HG03060 (cell line): ENCODE measurements around the gene PAK6.

Experiments used
- ATAC-seq: cut with Tn5 transposase; IDR thresholded peaks from one replicate; pipeline ENCODE4 v1.9.1; 2021; ENCODE audit warnings: low read depth, moderate number of reproducible peaks; ENCODE audit not compliant: unreplicated experiment

Gene PAK6

DNA sequence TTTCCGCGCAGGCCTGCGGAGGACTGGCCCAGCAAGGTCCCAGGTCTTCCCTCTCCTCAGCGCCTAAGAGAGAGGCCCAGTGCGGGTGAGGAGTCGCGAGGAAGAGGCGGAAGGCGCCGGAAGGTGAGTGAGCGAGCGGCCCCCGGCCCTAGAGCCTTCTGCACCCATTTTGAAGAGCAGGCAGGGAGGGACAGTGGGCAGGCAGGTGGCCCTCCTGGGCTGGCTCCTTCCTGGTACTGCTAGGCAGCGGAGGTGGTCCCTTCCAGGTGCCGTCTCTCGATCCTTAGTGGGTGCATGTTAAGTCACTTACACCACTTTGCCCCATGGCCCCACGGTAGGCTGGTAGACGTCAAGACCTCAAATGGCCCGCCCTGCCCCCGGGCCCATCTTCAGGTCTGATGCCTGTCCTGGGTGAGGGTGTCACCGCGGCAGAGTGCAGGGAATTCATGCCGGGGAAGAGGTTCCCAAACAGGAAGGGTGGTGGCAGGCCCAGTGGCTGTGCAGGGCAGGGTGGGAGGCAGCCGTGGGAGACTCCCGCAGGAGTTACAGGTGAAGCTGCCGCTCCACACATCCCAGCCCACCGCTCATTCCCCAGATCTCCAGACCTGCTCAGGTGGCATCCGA, 14.4 kb downstream of the PAK6 start:
- ATAC-seq = no peak

DNA sequence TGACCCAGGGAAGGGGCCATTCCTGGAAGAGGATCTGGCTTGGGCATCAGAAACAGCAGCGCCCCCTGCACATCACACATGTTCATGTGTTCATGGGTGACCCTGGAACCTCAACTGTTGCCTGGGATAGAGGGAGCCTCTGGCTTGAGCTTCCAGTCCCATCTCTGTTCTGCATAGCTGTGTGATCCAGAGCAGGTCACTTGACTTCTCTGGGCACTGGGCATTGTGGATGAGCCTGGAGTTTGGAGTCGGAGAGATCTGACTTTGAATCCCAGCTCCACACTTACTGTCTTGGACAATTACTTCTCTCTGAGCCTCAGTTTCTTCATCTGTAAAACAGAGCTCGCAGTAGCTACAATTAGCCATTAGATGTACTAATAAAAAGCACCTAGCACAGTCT, 15.6 kb downstream of the PAK6 start:
- ATAC-seq = no peak

DNA sequence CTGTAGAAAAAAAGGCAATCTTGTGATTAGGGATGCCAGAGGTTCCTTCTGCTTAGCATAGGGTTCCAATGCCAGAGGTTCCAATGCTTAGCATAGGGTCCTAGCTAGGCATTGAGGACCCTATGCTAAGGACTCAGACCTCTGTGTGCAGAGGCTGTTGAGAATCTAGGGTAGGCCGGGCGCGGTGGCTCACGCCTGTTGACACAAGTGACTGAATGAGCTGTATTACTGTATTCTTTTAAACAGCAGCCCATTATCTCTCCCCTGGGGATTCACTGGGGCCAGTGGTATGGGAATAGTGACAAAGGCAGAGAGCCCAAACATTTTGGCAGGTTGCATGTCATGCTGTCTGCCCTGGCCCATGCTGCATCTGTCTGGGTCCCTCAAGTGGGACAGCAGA, 16.2 kb downstream of the PAK6 start:
- ATAC-seq = no peak

DNA sequence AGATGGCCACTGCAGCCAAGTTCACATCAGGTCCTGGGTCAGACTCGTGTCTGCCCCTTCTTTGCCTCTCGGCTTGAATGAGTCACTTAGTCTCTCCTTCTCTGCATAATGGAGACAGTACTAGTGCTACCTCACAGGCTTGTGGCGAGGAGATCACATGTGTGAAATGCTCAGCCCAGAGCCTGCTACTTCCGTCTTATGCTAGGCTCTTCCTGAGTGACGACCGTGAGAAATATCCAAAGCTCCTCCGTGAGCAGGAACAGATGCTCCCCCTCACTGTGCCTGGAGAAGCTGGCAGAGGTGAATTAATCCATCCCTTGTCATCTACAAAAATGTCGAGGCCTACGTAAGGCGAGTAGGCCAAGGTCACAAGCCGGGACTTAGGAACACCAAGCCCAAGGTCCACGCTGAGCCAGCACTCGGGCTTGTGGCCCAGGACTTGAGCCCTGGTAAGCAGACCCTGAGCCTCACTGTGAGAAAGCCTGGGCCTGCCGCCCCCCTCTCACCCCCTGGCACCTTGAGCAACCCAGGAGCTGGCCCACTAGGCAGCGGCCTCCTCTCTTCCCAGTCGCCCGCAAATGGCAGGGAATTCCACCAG, 17.9 kb downstream of the PAK6 start:
- ATAC-seq = no peak

DNA sequence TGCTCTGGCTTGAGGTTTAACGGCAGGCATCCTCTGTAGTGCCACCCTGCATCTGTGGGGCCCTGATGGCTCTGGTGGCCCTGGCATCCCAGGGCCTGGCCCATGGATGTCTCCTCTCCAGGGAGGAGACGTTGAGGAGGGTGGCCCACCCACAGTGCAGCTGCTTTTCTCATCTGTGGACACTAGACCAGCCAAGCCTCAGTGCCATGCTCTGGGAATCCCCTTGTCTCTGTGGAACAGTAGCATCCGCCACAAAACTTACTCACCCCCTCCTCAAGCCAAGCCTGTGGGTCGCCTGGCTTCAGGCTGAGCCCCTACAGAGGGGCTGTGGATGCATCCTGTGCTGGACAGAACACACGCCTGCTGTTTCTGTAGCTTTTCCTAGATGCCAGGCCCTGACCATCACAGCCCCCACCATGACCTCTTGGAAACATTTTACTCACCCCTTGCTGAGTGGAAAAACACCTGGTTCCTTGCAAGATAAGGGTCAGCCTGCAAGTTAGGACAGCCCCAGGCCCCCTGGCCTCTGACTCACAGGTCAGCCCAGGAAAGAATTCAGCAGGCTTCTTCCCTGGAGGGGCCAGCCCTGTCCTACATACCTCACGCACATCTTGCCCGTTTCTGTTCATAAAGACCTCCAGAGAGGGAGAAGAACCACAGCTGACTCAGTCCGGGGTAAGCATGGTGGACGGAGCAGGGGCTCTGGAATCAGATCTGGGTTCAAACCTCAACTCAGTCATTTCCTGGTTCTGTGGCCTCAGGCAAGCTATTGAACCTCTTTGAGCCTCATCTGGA, 19.0 kb downstream of the PAK6 start:
- no peak for ATAC-seq

DNA sequence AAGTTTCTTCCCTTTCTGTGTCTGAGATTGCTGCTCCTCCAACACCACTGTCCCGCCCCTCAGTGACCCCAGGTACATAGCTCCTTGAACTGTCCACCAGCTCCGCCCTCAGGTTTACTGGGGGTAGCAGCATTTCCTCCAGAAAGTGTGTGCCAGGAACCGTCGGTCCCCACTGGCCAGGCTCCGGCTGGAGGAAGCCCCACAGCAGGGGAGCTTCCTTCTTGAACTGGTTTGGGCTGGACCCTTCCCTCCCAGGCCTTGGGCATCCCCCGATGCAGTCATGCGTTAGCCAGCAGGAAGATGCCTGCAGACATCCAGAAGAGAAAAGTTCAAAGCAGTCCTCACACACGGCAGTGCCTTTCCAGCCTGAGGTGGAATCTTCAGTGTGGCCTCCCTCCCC, 19.7 kb downstream of the PAK6 start:
- ATAC-seq = no peak

DNA sequence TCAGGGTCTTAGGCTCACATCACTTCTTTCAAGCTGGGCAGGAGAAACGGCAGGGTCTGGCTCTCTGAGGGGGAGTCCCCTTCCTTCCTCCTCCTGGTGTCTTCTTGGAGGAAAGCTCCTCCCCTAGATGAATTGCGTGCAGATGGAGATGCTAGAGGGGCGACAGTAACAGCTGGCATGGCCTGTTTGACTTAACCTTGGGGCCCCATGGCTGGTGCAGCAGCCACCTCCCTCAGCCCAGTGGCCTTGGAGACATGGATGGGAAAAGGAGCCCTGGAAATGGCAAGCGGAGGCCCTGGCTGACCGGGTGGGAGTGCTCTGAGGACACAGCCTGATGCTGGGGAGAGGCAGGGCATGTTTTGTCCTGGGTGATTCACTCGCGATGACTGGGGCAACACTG, 20.2 kb downstream of the PAK6 start:
- no peak for ATAC-seq

DNA sequence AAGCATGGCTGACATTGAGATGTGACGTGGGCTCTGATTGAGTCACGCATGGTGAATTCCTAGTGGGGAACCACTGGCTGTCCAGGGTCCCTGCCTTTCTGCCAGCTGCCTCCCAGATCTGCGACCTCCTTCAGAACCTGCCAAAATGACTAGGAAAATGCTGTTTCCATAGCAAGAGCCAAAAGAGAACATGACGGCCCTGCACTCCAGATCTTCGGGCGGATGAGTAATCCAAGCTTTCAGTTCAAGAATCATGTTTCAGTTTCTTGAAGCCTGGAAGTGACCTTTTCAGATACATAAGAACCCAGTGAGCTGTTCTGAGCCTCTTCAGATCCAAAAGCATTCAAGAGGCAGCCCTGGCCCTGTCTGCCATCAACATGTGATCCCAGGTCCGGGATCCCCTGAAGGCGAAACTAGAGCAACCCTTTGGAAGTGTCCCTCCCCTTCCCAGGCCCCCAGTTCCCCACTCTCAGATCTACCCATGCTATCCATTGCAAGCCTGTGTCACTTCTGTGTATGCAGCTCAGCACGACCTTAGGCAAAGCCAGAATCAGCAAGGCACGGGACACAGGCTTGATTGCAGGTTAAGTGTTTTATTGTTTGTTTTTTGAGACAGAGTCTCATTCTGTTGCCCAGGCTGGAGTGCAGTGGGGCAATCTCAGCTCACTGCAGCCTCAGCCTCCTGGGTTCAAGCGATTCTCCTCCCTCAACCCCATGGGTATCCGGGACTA, 24.3 kb downstream of the PAK6 start:
- ATAC-seq = no peak

DNA sequence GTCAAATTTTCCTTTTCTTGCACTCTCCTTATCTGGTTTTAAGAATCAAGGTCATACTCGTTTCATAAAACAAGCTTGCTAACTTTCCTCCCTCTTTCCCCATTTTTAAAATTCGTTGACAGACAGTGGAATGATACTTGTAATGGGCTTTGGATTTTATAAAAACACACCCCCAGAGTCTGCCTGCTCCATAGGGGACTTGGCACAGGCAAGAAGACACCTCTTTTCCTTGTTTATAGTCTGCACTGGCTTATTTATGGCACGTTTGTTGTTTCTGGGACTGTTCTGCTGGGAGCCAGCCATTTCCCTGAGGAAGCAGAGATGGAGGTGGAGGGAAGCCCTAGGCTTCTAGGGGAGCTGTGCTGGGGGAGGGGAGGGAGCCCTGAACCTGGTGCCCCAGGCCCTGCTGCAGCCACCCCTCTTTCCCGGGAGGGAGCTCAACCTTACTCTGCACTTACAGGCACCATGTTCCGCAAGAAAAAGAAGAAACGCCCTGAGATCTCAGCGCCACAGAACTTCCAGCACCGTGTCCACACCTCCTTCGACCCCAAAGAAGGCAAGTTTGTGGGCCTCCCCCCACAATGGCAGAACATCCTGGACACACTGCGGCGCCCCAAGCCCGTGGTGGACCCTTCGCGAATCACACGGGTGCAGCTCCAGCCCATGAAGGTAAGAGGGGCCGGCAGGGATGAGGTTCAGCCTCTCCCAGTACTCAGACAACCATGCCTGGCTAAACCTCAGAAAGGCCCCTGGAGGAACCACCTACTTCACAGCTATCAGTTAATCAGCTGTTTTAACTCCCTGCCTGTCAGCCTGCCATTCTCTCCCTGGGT, 25.7 kb downstream of the PAK6 start:
- ATAC-seq = no peak

DNA sequence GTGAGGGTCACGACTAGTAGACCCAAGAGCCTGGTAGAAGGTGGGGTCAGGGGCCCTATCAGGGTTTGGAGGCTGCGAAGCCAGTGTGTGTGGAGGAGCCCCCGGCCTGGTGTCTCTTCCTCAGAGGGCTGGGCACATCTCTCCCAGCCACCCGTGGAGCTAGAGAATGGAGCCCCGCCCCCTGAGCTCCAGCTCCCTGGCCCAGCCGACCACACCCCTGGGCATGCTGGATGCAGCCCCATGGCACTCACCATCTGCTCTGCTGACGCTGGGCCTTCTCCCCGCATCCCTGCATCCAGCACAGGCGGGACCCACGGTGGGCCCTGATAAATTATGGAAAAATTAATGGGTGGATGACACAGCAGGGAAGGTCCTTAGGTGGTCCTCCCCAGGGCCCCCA, 26.5 kb downstream of the PAK6 start:
- ATAC-seq = no peak

DNA sequence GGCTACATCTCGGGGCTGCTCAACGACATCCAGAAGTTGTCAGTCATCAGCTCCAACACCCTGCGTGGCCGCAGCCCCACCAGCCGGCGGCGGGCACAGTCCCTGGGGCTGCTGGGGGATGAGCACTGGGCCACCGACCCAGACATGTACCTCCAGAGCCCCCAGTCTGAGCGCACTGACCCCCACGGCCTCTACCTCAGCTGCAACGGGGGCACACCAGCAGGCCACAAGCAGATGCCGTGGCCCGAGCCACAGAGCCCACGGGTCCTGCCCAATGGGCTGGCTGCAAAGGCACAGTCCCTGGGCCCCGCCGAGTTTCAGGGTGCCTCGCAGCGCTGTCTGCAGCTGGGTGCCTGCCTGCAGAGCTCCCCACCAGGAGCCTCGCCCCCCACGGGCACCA, 27.0 kb downstream of the PAK6 start:
- no peak for ATAC-seq

DNA sequence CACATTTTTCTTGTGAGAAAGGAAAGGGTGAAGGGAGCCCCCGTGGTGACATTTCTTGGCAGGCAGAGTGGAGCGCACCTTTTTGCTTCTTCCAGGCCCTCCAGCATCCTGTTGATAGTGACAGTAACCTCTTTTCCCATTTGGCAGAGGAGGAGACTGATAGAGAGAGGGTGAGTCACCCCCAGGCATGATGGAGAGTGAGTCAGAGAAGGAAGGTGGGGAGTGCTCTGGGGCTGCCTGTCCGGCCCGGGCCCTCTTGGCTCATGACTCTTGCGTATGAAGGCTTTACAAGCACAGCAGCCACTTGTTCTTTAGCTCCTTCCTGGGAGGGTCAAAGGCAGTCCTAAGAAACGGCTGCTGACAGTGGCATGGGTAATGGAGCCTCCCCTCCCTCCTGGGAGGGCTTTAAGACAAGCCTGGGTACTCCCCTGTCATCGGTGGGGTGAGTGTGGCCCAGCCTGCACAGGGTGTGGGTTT, 28.0 kb downstream of the PAK6 start:
- no peak for ATAC-seq

DNA sequence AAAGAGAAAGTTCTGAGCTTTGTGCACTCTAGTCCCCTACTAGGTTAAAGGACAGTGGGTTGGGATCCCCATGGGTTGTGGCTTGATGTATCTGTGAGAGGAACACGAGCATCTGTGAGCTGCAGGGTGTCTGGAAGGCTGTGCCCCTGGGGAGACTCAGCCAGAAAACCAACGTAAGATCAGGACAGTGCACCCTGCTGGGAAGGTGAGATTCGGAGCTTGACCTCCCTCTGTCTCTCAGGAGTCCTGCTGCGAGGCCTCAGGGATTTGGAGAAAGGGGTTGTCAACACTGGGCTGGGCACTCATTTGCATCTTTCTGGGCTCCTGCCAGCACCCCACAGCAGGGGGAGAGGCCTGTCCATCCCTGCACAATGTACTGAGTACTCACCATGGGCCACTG, 28.8 kb downstream of the PAK6 start:
- ATAC-seq = no peak

DNA sequence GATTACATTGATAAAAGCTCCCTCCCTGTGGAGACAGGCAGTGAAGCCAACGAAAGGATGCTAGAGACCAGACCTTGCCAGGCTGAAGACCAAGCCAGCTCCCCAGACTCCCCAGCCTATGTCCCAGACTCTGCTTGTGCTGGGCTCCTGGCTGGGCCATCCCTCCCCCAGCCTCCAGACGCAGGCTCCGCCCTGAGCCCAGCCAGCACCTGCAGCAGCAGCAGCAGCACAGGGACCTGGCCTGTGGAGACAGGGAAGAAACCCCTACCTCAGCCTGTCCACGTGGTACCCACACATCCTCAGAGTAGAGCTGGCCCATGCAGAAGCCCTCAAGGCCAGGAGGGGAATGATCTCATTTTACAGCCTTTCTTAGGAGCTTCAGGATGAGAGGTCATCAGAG, 30.7 kb downstream of the PAK6 start:
- ATAC-seq = no peak

DNA sequence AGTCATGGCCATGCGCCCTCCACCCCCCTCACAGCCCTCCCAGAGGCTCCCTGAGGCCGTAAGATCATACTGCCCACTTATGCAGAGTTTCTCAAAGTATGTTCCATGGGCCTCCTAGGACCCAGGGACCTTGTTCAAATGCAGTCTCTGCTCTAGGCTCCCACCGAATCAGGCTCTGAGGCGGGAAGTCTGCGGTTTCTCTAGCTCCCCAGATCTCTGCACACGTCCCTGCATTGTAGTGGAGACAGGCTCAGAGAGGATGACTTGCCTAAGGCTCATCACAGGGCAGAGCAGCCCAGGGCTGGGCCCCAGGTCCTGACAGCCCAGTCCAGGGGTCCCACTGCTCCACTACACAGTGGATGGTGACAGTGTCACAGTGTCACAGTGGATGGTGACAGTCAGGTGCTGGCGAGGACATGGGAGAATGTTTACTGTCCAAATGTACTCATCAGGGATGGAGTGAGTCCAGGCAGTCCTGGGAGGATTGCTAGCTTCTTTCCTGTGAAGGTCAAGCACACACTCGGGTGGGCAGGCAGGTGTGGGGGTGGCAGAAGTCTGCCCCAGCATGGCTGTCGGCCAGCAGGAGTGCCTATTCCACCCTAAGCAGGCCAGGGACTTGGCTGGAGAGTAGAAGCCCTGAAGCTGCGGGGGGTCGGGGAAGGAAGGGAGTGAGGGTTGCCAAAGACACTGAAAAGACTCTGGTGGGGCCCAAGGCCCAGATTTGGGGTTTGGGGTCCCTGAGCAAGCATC, 31.6 kb downstream of the PAK6 start:
- no peak for ATAC-seq

DNA sequence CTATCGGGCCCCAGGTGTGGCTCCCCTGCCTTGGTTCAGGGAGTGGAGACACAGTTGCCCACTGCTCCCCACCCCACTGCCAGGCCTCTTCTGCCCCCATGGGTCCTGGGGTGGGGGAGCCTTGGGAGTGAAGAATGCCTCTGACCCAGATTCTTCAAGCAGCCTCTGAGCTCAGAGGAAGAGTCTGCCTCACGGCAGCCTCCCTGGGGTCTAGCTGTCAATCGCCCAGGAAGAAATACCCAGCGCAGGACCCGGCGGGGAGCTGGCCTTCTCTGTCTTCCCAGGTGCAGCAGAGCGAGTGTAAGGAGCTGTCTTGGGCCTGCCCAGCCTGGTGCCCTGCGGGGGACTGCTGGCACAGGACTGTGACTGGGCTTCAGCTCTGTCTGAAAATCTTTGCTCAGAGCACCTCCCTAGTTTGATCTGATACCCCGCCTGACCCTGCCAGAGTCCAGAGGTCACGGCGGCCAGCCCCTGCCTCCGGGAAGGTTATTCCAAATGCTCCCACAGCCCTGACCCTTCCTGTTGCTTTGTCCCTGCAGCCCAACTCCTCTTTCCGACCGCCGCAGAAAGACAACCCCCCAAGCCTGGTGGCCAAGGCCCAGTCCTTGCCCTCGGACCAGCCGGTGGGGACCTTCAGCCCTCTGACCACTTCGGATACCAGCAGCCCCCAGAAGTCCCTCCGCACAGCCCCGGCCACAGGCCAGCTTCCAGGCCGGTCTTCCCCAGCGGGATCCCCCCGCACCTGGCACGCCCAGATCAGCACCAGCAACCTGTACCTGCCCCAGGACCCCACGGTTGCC, 33.0 kb downstream of the PAK6 start:
- ATAC-seq = no peak

DNA sequence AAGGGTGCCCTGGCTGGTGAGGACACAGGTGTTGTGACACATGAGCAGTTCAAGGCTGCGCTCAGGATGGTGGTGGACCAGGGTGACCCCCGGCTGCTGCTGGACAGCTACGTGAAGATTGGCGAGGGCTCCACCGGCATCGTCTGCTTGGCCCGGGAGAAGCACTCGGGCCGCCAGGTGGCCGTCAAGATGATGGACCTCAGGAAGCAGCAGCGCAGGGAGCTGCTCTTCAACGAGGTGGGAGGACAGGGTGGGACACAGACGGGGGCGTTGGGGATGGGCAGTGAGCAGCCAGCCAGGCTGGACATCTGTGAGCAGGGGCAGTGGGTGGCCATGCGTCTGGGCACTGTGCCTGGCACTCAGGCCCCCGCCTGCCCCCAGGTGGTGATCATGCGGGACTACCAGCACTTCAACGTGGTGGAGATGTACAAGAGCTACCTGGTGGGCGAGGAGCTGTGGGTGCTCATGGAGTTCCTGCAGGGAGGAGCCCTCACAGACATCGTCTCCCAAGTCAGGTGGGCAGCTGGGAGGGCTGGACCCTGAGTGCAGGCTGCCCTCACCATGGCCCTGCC, 33.7 kb downstream of the PAK6 start:
- ATAC-seq = no peak

DNA sequence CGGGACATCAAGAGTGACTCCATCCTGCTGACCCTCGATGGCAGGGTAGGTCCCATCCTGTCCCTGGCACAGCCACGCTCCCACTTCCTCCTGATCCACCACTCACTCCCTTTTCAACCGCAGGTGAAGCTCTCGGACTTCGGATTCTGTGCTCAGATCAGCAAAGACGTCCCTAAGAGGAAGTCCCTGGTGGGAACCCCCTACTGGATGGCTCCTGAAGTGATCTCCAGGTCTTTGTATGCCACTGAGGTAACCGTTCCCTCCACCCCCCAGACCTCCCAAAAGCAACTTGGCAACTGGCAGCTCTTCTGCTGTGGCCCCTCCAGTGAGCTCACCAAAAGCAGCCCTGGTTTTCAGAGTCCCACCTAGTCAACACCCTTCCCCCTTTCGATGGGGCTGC, 34.6 kb downstream of the PAK6 start:
- no peak for ATAC-seq
